ENCODE measurements around the gene DLX5.

Gene DLX5

DNA sequence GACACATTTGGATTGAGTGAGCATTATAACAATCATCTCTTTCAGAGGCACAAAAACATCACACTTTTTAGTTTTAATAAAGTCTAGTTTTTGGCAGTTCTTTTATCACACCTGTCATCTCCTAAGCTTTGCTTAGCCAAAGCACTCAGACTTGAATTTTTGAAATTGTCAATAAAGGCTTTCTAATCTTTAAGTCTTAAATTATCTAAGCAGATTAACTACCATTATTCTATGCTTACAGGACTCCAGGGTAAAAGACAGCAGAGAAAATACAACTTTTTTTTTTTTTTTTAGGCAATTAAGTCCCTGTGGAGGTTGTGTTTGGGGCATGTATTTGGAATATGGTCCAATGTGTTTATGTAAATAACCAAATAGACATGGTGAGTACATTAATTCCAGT is 36.9 kb downstream of the DLX5 start:
- no peaks in the 10 kb centered on the region for H3K4me1 ChIP-seq (ENCODE audit: control insufficient read depth, insufficient read depth, low read length)
- no peaks in the 10 kb centered on the region for H3K36me3 ChIP-seq (ENCODE audit: control insufficient read depth, insufficient read depth, low read length)
- H3K27me3 ChIP-seq (ENCODE audit: control insufficient read depth, insufficient read depth, low read length), result peaks cover 10% of the 10 kb centered on the region
- no peak overlapping the region for H3K9ac ChIP-seq (ENCODE audit: low read length)
- H3K27ac ChIP-seq (ENCODE audit: low read depth, low read length), result no peak overlapping the region
- no peak overlapping the region for H3K4me3 ChIP-seq (ENCODE audit: low read length)

DNA sequence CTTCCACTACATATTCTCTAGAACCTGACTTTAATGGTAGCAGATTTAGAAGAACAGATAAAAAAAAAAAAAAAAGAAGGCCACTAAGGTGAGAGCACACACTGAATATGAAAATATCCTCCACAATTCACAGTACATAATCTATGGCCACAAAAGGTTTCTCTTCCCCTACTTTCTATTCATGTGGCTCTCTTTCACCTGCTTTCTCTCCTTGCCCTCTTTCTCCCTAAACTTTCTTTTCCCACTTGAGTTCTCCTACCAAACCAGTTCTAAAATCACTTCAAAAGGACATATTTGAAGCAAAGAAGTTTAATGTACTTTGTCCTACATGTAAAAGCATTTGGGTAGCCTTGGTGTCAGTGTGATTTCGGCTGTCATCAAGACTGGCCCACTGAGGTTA is 37.7 kb downstream of the DLX5 start:
- Histone ChIP-seq H3K4me1 (ENCODE audit: control insufficient read depth, insufficient read depth, low read length) (no peaks in the 10 kb centered on the region), H3K27ac (ENCODE audit: low read depth, low read length) (no peak overlapping the region), H3K9ac (ENCODE audit: low read length) (no peak overlapping the region), H3K27me3 (ENCODE audit: control insufficient read depth, insufficient read depth, low read length) (peaks cover 6% of the 10 kb centered on the region), H3K36me3 (ENCODE audit: control insufficient read depth, insufficient read depth, low read length) (no peaks in the 10 kb centered on the region), H3K4me3 (ENCODE audit: low read length) (no peak overlapping the region)

DNA sequence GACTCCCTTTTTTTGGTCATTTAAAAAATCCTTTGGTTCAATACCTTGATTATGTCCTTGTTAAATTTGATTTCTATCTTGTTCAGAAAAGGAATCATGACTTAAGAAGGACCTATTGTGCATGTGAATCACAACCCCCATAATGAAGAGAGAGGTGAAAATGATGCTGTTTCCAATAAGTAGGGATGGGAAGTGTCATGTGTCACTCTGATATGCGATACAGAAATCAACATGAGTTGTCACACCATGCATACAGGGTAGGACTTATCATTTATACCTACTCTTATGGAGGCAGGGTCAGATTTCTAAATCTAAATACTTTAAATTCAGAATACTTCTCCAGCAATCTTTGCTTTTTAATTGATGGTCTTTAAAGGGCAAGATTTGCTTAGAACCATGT is 38.6 kb downstream of the DLX5 start:
- Histone ChIP-seq H3K4me1 (ENCODE audit: control insufficient read depth, insufficient read depth, low read length) (no peaks in the 10 kb centered on the region), H3K36me3 (ENCODE audit: control insufficient read depth, insufficient read depth, low read length) (no peaks in the 10 kb centered on the region), H3K9ac (ENCODE audit: low read length) (no peak overlapping the region), H3K4me3 (ENCODE audit: low read length) (no peak overlapping the region), H3K27ac (ENCODE audit: low read depth, low read length) (no peak overlapping the region), H3K27me3 (ENCODE audit: control insufficient read depth, insufficient read depth, low read length) (peaks cover 6% of the 10 kb centered on the region)

DNA sequence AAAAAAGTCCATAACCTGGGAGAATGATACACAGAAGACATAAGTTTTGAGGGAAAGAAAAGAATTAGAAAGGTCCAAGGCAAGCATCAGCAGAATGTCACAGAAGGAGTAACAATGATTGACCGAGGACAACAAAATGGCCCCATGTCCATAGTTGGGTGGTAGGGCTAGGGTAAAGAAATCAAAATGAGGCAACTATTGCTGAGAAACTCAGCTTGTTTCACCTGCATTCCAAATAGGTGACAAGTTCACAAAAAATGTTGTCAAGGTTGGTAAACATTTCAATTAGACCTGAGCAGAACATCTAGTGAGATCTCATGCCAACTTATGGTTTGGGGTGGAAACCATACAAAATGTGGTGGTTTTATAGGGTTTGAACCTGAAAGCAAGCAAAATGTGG is 42.0 kb downstream of the DLX5 start:
- Histone ChIP-seq H3K4me1 (ENCODE audit: control insufficient read depth, insufficient read depth, low read length) (no peaks in the 10 kb centered on the region), H3K27me3 (ENCODE audit: control insufficient read depth, insufficient read depth, low read length) (no peaks in the 10 kb centered on the region), H3K36me3 (ENCODE audit: control insufficient read depth, insufficient read depth, low read length) (no peaks in the 10 kb centered on the region), H3K4me3 (ENCODE audit: low read length) (no peak overlapping the region), H3K9ac (ENCODE audit: low read length) (no peak overlapping the region), H3K27ac (ENCODE audit: low read depth, low read length) (no peak overlapping the region)

DNA sequence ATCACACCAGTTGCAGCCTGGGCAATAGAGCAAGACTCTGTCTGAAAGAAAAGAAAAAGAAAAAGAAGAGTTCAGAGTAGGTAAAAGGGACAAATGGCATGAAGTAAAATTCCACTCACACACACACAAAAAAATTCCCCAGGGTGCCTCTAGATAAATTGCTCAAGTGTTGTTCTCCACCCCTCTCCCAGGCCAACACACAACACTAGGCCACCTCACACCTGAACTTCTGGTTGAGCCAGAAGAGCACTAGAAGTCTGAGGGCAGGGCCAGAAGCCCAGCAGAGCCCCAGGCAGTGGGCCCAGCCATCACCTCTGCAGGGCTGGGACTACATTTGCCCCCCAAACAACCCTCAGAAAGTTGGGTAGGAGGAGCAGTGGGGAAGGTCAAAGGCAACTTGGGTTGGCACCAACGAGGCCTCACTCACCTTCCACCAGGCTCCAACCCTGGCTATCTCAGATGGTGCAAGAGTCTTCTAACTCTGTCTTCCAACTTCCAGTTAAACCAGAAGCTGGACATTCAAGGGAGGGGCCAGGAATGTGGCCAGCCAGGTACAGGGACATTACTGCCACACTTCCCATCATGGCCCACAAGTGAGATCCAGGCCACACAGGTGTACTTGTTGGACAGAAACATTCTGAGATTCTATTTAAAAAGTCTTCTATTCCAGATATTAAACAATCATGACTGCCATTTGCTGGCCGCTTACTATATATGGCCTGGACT is 44.9 kb downstream of the DLX5 start:
- H3K27me3 ChIP-seq (ENCODE audit: control insufficient read depth, insufficient read depth, low read length), result no peaks in the 10 kb centered on the region
- H3K4me3 ChIP-seq (ENCODE audit: low read length), result no peak overlapping the region
- no peak overlapping the region for H3K9ac ChIP-seq (ENCODE audit: low read length)
- H3K36me3 ChIP-seq (ENCODE audit: control insufficient read depth, insufficient read depth, low read length), result no peaks in the 10 kb centered on the region
- no peaks in the 10 kb centered on the region for H3K4me1 ChIP-seq (ENCODE audit: control insufficient read depth, insufficient read depth, low read length)
- no peak overlapping the region for H3K27ac ChIP-seq (ENCODE audit: low read depth, low read length)

DNA sequence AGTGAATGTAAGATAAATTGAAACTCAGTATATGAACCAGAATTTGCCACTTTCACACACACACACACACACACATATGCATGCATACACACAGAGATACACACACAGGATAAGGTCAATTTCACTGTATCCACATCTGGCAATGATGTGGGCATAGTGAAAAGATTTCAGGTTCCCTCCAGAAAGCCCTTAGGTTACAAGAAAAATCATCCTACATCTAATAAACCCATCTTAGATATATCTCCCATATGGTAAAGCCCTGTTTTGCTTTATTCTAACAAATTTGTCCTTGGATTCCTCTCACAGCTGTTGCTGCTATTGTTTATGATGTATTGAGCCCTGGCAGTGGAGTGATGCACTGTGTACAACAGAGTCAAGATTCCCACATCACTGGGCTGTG is 47.2 kb downstream of the DLX5 start:
- H3K4me1 ChIP-seq (ENCODE audit: control insufficient read depth, insufficient read depth, low read length), result no peaks in the 10 kb centered on the region
- no peak overlapping the region for H3K27ac ChIP-seq (ENCODE audit: low read depth, low read length)
- H3K36me3 ChIP-seq (ENCODE audit: control insufficient read depth, insufficient read depth, low read length), result no peaks in the 10 kb centered on the region
- H3K4me3 ChIP-seq (ENCODE audit: low read length), result no peak overlapping the region
- no peaks in the 10 kb centered on the region for H3K27me3 ChIP-seq (ENCODE audit: control insufficient read depth, insufficient read depth, low read length)
- H3K9ac ChIP-seq (ENCODE audit: low read length), result no peak overlapping the region

DNA sequence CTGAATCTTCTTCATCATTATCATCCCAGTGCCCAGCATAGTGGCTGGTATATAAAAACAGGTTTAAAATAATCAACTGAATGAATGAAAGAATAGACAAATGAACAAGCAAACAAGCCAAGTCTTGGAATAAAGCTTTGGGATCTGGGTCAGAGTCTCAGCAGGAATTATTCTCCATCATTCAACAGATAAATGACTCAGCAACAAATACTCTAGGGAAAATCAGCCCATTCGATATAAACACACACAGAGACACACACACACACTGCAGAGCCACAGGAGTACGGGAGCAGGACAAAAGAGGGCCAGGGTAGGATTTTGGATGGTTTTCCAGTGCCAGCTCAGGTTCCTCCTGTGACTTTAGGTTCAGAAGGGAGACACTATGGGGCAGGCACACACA is 48.5 kb downstream of the DLX5 start:
- no peaks in the 10 kb centered on the region for H3K36me3 ChIP-seq (ENCODE audit: control insufficient read depth, insufficient read depth, low read length)
- no peak overlapping the region for H3K27ac ChIP-seq (ENCODE audit: low read depth, low read length)
- no peak overlapping the region for H3K4me3 ChIP-seq (ENCODE audit: low read length)
- no peaks in the 10 kb centered on the region for H3K27me3 ChIP-seq (ENCODE audit: control insufficient read depth, insufficient read depth, low read length)
- H3K9ac ChIP-seq (ENCODE audit: low read length), result no peak overlapping the region
- no peaks in the 10 kb centered on the region for H3K4me1 ChIP-seq (ENCODE audit: control insufficient read depth, insufficient read depth, low read length)

DNA sequence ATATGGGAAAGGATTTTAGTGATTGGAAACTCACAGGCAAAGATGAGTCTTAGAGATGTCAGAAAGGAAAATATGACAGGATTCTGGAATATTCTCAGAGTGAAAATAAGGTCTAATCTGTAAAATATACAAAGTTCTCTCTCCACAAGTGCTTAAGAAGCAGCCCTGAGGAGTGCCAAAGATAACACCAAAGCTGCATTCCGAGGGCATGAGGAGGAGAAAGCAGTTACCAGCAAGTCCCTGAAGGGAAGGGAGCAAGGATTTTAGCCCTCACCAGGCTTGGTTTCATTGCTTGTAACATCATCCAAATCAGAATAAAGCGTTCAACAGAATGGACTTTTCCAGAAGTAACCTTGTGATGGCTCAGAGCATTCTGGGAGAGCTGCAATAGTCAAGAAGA is 50.6 kb downstream of the DLX5 start:
- Histone ChIP-seq H3K4me1 (ENCODE audit: control insufficient read depth, insufficient read depth, low read length) (no peaks in the 10 kb centered on the region), H3K4me3 (ENCODE audit: low read length) (no peak overlapping the region), H3K27ac (ENCODE audit: low read depth, low read length) (no peak overlapping the region), H3K36me3 (ENCODE audit: control insufficient read depth, insufficient read depth, low read length) (no peaks in the 10 kb centered on the region), H3K27me3 (ENCODE audit: control insufficient read depth, insufficient read depth, low read length) (no peaks in the 10 kb centered on the region), H3K9ac (ENCODE audit: low read length) (no peak overlapping the region)

DNA sequence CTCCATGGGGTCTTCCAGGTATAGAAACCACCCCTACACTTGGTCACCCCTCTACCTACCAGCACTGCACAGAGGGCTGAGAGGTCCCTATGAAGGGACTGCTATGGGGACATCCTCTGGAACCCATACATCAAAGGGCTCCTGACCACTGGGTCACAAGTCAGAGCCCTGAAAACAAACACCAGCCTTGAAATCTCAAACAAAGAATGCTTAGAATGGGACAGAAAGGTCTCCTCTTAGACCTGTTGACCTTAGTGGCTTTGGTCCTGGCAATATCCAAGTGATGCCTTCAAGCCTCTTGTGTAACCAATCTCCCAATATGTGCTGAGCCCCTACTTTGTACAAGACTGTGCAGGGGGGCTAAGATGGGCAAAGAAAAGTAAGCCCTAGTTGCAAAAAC is 53.9 kb downstream of the DLX5 start:
- no peaks in the 10 kb centered on the region for H3K4me1 ChIP-seq (ENCODE audit: control insufficient read depth, insufficient read depth, low read length)

More for the DNA sequence above, 53.9 kb downstream of the DLX5 start:
- no peak overlapping the region for H3K27ac ChIP-seq (ENCODE audit: low read depth, low read length)
- H3K27me3 ChIP-seq (ENCODE audit: control insufficient read depth, insufficient read depth, low read length), result no peaks in the 10 kb centered on the region
- H3K4me3 ChIP-seq (ENCODE audit: low read length), result no peak overlapping the region
- no peaks in the 10 kb centered on the region for H3K36me3 ChIP-seq (ENCODE audit: control insufficient read depth, insufficient read depth, low read length)
- no peak overlapping the region for H3K9ac ChIP-seq (ENCODE audit: low read length)
